DOHH2 (cell line): Measurements from ENCODE around the gene SAMD9L.

Experiments used
- EZH2phosphoT487 ChIP-seq: fragments of 200-600 bp; sonication (generic); IDR thresholded peaks from 2 replicates; pipeline ENCODE4 v1.6.1; 2017; ENCODE audit warnings: borderline replicate concordance, mild to moderate bottlenecking, antibody characterized with exemption, low read length, moderate library complexity, mixed read lengths
- TF ChIP-seq, protein P1 (sequence below): fragments of 200-600 bp; sonication (generic); IDR thresholded peaks from one replicate; pipeline ENCODE4 v1.5.1; 2014; ENCODE audit warnings: antibody characterized with exemption, mild to moderate bottlenecking, low read depth, low read length; ENCODE audit not compliant: poor library complexity, severe bottlenecking

DNA sequence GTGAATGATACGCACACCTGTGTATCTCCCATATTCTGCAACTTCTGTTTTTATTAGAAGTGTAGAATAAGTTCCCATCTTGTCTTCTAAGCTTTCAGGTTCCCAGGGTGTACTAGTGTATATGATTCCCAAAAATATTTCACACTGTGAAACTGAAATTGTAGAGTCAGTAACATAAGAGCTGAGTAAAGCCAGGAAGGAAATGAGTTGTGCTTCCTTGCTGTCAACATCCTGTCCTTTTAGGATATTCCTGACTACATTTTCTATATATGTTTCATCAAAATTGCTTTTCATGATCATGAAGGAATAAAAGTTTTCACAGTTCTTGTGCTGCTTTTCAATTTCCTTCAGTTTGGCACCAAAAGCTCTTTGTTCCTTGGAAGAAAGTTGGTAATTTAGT lies 15.2 kb downstream of the SAMD9L start:
- TF ChIP-seq, protein P1, sequence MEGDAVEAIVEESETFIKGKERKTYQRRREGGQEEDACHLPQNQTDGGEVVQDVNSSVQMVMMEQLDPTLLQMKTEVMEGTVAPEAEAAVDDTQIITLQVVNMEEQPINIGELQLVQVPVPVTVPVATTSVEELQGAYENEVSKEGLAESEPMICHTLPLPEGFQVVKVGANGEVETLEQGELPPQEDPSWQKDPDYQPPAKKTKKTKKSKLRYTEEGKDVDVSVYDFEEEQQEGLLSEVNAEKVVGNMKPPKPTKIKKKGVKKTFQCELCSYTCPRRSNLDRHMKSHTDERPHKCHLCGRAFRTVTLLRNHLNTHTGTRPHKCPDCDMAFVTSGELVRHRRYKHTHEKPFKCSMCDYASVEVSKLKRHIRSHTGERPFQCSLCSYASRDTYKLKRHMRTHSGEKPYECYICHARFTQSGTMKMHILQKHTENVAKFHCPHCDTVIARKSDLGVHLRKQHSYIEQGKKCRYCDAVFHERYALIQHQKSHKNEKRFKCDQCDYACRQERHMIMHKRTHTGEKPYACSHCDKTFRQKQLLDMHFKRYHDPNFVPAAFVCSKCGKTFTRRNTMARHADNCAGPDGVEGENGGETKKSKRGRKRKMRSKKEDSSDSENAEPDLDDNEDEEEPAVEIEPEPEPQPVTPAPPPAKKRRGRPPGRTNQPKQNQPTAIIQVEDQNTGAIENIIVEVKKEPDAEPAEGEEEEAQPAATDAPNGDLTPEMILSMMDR: no peak
- TF ChIP-seq EZH2phosphoT487: no peak
